HepG2 (cell line): Measurements from ENCODE around the gene RAB6A. TPM values are rescaled to one million over a fixed set of nuclear protein-coding genes. Genes with fewer than 3 reads are reported as not detected.

Experiments
- BCLAF1 ChIP-seq: fragments of 450-650 bp; IDR thresholded peaks from 2 replicates; pipeline ENCODE4 v1.6.1; 2017; ENCODE audit warnings: mild to moderate bottlenecking
- CEBPG ChIP-seq: IDR thresholded peaks from 2 replicates; pipeline ENCODE4 v1.6.1; 2016
- CREM ChIP-seq, 2 experiments: sonication (generic) in 1 of 2; formaldehyde crosslinking in 1 of 2; IDR thresholded peaks; 2 replicates each; pipeline versions ENCODE4 v1.4.0 to v1.6.1; 2016 to 2020; ENCODE audit warnings: antibody characterized with exemption in 1 of 2, mild to moderate bottlenecking in 1 of 2, missing genetic modification reagents in 1 of 2
- GMEB1 ChIP-seq: sonication (generic); formaldehyde crosslinking; IDR thresholded peaks from 2 replicates; pipeline ENCODE4 v1.5.1; 2020; ENCODE audit warnings: missing genetic modification reagents, mild to moderate bottlenecking, borderline replicate concordance
- KDM1A ChIP-seq: IDR thresholded peaks from 2 replicates; pipeline ENCODE4 v1.6.1; 2016; ENCODE audit warnings: missing compliant biosample characterization
- NCOA5 ChIP-seq: sonication (generic); formaldehyde crosslinking; IDR thresholded peaks from 2 replicates; pipeline ENCODE4 v1.4.0; 2020; ENCODE audit warnings: missing genetic modification reagents
- NCOR1 ChIP-seq: fragments of 200-600 bp; sonication (generic); IDR thresholded peaks from 2 replicates; pipeline ENCODE4 v1.7.0; 2017; ENCODE audit warnings: antibody characterized with exemption, low read length, borderline replicate concordance
- NPAS2 ChIP-seq: sonication (generic); formaldehyde crosslinking; IDR thresholded peaks from 2 replicates; pipeline ENCODE4 v1.8.0; 2022; ENCODE audit warnings: mild to moderate bottlenecking, missing genetic modification reagents, borderline replicate concordance
- RCOR2 ChIP-seq: IDR thresholded peaks from 2 replicates; pipeline ENCODE4 v1.6.1; 2016; ENCODE audit warnings: missing biosample characterization, missing genetic modification reagents
- SP2 ChIP-seq: sonication (generic); formaldehyde crosslinking; IDR thresholded peaks from 2 replicates; pipeline ENCODE4 v1.5.1; 2020; ENCODE audit warnings: mild to moderate bottlenecking, missing genetic modification reagents
- TCF7 ChIP-seq: sonication (generic); IDR thresholded peaks from 2 replicates; pipeline ENCODE4 v1.6.1; 2016; ENCODE audit warnings: antibody characterized with exemption, low read depth
- ZBTB25 ChIP-seq: IDR thresholded peaks from 2 replicates; pipeline ENCODE4 v1.6.1; 2018; ENCODE audit warnings: missing genetic modification reagents
- ZBTB7A ChIP-seq: sonication (generic); formaldehyde crosslinking; IDR thresholded peaks from 2 replicates; pipeline ENCODE4 v1.8.0; 2022; ENCODE audit warnings: mild to moderate bottlenecking, missing genetic modification reagents
- ZMYM3 ChIP-seq: sonication (generic); formaldehyde crosslinking; IDR thresholded peaks from 2 replicates; pipeline ENCODE4 v1.5.1; 2020; ENCODE audit warnings: mild to moderate bottlenecking, missing genetic modification reagents
- ZNF3 ChIP-seq: IDR thresholded peaks from 2 replicates; pipeline ENCODE4 v1.7.0; 2017; ENCODE audit warnings: inconsistent platforms
- ZNF564 ChIP-seq: sonication (generic); formaldehyde crosslinking; IDR thresholded peaks from 2 replicates; pipeline ENCODE4 v1.8.1; 2023; ENCODE audit warnings: mild to moderate bottlenecking, missing genetic modification reagents
- ZNF572 ChIP-seq: sonication (generic); formaldehyde crosslinking; IDR thresholded peaks from 2 replicates; pipeline ENCODE4 v1.5.1; 2020; ENCODE audit warnings: mild to moderate bottlenecking, missing genetic modification reagents
- ZNF576 ChIP-seq: sonication (generic); formaldehyde crosslinking; IDR thresholded peaks from 2 replicates; pipeline ENCODE4 v1.4.0; 2020; ENCODE audit warnings: mild to moderate bottlenecking, missing genetic modification reagents
- ZNF678 ChIP-seq: sonication (generic); formaldehyde crosslinking; IDR thresholded peaks from 2 replicates; pipeline ENCODE4 v1.4.0; 2020; ENCODE audit warnings: mild to moderate bottlenecking, missing genetic modification reagents
- ZNF713 ChIP-seq: sonication (generic); formaldehyde crosslinking; IDR thresholded peaks from 2 replicates; pipeline ENCODE4 v1.4.0; 2020; ENCODE audit warnings: mild to moderate bottlenecking, missing genetic modification reagents
- ZNF746 ChIP-seq: sonication (generic); formaldehyde crosslinking; IDR thresholded peaks from 2 replicates; pipeline ENCODE4 v1.8.0; 2022; ENCODE audit warnings: mild to moderate bottlenecking, missing genetic modification reagents
- ZNF761 ChIP-seq: sonication (generic); formaldehyde crosslinking; conservative IDR thresholded peaks from 2 replicates; pipeline ENCODE4 v1.4.0; 2020; ENCODE audit warnings: mild to moderate bottlenecking, missing genetic modification reagents
- polyA plus RNA-seq, 8 experiments: library from polyadenylated mRNA; depleted of rRNA in 3 of 8; stranded (reverse) in 7 of 8; unstranded in 1 of 8; fragments of >200 nt; fragmentation: Illumina TruSeq in 4 of 8; extraction: Trizol in 4 of 8; gene quantifications; 2 replicates each; pipeline versions ENCODE4 v1.2.1 to v1.2.3, GENCODE V29; 2011 to 2016; ENCODE audit warnings: low read depth in 4 of 8, missing spikeins in 1 of 8, mixed read lengths in 1 of 8; ENCODE audit not compliant: insufficient read depth in 1 of 8
- total RNA-seq, 5 experiments: library from RNA; depleted of rRNA; stranded (reverse); fragments of >200 nt; fragmentation: Illumina TruSeq; extraction: Trizol; gene quantifications; 2 replicates each; pipeline ENCODE4 v1.2.3, GENCODE V29; 2016; ENCODE audit warnings: low read depth in 1 of 5

Gene RAB6A
- total and polyA plus RNA-seq, 2 of the 13 experiments (the other 11 are each of a cell fraction or from before 2014, with no cell fraction given): 74.3 to 121 TPM

GRCh38 chr11:73760679-73761402, at the start of gene RAB6A (continued):
- TF ChIP-seq ZBTB25 (no peak), ZMYM3 (CRISPR knock-in tag) (0 out of 2 replicates have a peak, but pooled peaks have one; percentile 11), ZNF572 (CRISPR knock-in tag) (0 out of 2 replicates have a peak, but pooled peaks have one; percentile 57), RCOR2 (no peak), SP2 (CRISPR knock-in tag) (peak; percentile 84), ZNF576 (CRISPR knock-in tag) (no peak), ZNF746 (peak; percentile 44; the same call in 1 of the 2 replicates), CREM (IDR thresholded peaks at IDR 0.05) (peak; percentile 93), CREM (CRISPR knock-in tag; IDR thresholded peaks at IDR 0.05) (no peak), NPAS2 (CRISPR knock-in tag) (no peak), ZNF761 (CRISPR knock-in tag) (no peak), TCF7 (no peak), BCLAF1 (no peak), CEBPG (CRISPR knock-in tag) (peak; percentile 44; the same call in 1 of the 2 replicates), ZNF678 (CRISPR knock-in tag) (no peak), ZBTB7A (CRISPR knock-in tag) (no peak), KDM1A (CRISPR knock-in tag) (no peak), GMEB1 (peak; percentile 97), ZNF564 (CRISPR knock-in tag) (no peak), NCOR1 (no peak; the same call in 1 of the 2 replicates), ZNF3 (no peak), ZNF713 (CRISPR knock-in tag) (0 out of 2 replicates have a peak, but pooled peaks have one; percentile 66), NCOA5 (no peak)
